B cell (primary cell): ENCODE measurements around the gene ISOC2.

Experiments used
- CTCF ChIP-seq: fragments of 200-600 bp; IDR thresholded peaks from one replicate; pipeline ENCODE4 v1.8.0; 2022; ENCODE audit warnings: antibody characterized with exemption, mild to moderate bottlenecking
- EZH2 ChIP-seq: IDR thresholded peaks from 2 replicates; pipeline ENCODE4 v1.6.1; 2012; ENCODE audit warnings: borderline replicate concordance, low read depth, mild to moderate bottlenecking, moderate library complexity, low read length; ENCODE audit not compliant: insufficient read depth, poor library complexity, severe bottlenecking

GRCh38 chr19:55459950-55460657 is 1.3 kb downstream of the ISOC2 start:
- TF ChIP-seq EZH2 (no peak), CTCF (no peak)
